HG02943 (cell line): Measurements from ENCODE around the gene NTN1.

Experiments
- ATAC-seq: cut with Tn5 transposase; IDR thresholded peaks from one replicate; pipeline ENCODE4 v1.9.1; 2021; ENCODE audit warnings: mild to moderate bottlenecking, low read depth, moderate library complexity; ENCODE audit not compliant: unreplicated experiment

Gene NTN1

DNA sequence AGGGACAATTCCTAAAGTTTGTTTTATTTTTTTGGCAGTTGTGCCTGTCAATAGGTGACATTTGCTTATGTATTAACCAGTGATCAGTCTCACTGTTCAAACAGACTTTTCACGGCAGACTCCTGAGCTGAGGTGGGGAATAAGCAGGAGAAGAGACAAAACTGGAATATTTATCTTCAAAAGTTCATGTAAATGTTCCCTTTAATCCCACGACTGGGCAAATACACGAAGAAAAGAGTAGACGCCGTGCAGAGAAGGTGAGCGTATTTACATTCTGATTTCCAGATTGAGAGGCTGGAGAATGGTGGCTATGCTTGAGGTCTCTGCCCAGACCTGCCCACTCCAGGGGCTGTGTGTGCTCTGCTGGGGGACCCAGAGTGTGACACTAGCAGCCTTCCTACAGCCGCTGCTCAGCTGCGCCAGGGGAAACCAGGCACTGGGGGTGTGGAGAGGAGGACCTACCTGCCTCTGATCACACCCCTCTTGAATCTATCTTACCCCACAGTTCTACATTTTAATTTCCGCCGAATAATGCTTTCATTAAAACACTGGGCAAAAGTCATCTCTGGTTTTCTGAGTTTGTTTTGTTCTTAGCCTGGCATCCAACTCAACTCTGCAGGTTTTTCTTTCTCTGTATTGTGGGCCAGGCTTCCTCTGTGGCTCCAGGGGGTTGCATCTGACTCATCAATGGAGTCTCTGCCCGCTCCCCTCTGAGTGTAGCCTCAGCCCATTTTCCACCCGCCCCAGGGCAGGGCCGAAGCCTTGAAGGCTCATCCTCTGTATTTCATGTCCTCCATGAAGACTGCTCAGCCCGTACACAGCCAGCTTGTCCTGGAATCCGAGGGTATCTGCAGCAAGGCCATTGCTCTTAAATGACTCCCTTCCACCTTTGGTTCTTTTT lies 237.1 kb downstream of the NTN1 start:
- no peak for ATAC-seq

DNA sequence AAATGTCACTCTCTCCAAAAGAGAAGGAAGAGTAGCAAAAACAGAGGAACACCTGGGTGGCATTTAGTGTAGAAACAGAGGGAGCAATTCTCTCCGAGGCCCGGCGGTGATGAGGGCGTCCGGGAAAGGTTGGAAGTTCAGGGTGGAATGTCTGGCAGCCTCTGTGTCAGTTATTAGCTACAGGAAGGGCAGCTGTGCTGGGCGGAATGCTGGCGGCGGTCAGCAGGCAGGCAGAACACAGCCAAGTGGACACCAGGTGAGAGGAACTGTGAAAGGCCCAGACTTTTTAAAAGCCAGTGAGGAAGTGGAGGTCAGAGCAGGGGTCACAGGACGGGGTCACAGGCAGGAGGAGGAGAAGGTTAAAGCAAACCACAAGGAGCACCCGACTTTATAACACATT lies 238.1 kb downstream of the NTN1 start:
- no peak for ATAC-seq

DNA sequence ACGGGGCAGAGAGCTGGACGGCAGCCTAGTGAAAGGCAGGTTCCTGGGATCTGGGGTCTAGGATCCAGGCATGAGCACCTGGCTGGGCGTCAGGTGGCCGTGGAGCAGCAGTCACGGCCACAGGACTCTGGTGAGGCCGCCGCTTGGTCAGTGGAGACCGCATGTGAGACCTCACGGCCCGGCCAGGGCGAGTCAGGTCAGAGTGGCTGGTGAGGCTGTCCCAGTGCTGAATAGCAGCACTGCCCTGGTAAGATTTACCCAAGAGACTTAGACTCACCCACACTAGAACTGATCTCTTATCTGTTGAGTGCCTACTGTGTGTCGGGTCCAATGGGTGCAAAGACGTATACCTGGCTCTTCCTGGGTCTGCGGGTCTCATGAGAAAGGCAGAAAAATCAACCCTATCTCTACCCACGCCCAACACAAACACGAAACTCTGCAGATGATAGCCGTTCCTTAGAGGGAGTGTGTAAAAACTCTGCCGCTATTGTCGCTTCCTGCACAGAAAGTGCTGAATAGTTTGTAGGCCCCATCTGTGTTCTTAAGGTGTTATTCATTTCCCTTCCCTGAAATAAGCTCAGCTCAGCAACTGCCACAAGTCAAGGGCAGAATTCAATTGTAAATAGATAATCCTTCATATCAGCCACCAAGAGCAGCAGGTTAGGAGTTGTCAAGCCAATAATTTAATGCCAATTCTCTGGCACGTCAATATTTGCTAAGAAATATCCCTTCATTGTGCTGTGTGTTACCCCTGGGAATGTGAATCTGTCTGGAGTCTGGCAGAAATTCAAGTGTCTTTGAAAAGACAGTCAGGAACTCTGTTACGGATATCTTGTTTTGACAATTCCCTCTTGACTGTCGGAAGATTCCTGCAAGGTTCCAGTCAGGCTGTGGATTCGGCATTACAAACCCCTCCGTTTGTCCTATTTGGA lies 240.0 kb downstream of the NTN1 start:
- no peak for ATAC-seq

DNA sequence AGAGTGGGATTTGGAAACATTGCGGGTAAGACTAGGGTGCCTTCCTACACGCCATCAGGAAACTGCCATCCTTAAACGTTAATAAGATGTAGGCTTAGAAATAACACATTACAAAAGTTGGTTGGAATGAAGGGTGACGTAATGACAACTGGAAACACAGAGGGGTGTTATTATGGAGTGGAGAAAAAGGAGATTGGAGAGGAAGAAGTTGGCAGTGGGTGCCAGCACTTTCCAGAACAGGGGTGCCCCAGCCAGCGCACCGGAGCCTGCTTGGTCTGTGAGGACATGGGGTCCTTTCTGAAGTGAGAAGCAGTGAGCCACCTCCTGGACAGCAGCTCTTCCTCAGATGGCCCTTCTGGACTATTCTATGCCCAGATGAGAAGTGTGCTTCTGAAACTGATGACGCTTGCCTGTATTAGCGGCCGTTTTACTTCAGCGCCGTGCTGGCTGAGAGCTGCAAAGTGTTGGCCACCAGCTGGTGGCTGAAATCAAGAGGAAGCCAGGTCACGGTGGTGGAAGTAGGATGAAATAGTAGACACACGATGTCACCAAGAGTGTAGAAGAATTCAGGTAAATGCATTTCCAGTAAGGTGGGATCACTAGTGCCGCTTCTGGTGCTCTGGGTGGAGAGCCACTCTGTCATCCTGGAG lies 244.8 kb downstream of the NTN1 start:
- ATAC-seq, result no peak

DNA sequence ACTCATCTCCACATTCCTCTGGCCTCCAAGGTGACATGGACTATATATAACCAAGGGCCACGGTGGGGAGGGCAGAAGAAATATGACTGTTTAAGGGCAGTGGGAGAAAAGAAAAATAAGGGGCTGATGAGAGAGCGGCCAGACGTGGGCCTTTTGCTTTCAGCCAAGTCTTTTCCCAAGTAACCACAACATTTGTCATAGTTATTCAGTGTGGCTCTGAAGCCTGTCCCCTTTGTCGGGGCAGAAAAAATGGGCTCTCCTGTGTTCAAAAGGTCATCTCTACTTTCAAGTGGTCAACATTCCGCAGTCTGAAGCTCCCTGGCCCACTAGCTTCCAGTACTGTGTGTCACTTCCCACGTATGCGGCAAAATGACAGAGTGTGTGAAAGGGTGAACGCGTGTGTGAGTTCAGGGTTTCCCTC lies 245.4 kb downstream of the NTN1 start:
- ATAC-seq, result no peak

DNA sequence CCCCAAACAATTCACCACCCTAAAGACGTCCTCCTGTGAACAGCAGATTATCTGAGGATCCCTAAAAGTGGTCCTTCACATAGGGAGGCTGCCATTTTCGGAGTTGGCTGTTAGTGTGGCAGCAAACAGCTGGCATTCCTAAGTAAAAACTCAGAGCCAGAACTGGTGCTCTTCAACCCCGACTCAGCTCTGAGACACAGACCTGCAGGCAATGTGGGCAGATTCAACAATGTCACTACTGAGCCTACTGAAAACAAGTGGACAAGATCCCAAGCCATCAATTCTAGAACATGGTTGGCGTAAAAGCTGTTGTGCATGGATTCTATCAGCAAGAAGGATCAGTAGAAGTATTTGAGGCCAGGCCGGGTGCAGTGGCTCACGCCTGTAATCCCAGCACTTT lies 247.2 kb downstream of the NTN1 start:
- no peak for ATAC-seq

DNA sequence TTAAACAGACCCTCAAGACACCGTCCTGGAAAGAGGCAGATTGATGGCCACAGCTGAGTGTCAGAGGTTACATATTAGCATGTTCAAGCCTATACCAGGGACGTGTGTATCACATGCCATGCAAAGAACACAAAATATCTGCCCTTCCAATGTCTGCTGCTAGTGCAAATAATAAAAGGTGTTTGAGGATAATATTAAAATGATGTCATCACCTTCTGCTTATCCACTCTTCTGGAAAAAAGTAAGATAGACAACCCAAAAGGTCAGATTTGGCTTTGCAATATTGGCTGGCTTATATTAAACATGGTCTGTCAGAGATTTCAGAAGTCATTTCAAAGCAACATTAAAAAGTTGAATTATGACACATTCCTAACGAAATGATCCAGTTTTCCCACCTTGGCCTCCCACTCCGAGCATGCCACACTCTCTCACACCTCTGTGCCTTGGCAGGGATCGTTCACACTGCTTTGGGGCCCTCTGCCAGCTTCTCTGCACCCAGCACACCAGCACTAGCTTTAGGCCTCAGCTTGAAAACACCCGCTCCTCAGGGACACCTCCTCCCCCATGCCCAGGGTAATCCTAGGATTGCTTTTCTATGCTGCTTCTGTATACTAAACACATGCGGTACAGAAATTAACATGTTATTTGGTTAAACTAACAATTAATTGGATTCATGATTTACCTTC lies 248.2 kb downstream of the NTN1 start:
- ATAC-seq, result no peak

DNA sequence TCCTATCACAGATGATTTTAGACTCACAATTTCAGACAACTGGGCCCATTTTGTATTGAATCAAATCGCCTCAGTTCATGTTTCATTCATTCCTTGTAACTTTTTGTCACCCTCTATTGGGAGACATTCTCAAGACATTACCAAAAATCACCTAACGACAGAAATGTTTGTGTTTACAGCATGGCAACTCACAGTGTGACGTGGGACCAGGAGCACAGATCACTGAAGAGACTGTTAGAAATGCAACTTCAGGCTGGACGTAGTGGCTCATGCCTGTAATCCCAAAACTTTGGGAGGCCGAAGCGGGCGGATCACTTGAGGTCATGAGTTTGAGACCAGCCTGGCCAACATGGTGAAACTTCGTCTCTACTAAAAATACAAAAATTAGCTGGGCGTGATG lies 249.6 kb downstream of the NTN1 start:
- no peak for ATAC-seq

DNA sequence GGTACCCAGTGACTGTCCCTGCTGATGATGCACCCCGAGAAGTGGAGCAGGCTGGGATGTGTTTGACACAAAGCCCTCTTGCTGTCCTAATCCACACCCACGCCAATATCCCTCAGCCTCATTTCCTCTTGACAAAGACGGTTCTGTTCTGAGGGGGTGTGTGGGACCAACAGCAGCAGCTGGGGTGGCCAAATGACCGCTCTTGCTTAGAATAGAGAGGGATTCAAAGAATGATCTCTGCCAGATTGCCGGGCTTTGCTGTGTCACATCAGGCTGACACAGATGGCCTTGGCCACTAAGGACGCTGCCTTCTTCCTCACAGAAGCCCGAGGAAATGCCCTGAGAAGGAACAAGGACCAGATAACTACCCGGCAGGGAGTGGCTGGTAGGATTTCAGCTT lies 250.7 kb downstream of the NTN1 start:
- ATAC-seq, result no peak

DNA sequence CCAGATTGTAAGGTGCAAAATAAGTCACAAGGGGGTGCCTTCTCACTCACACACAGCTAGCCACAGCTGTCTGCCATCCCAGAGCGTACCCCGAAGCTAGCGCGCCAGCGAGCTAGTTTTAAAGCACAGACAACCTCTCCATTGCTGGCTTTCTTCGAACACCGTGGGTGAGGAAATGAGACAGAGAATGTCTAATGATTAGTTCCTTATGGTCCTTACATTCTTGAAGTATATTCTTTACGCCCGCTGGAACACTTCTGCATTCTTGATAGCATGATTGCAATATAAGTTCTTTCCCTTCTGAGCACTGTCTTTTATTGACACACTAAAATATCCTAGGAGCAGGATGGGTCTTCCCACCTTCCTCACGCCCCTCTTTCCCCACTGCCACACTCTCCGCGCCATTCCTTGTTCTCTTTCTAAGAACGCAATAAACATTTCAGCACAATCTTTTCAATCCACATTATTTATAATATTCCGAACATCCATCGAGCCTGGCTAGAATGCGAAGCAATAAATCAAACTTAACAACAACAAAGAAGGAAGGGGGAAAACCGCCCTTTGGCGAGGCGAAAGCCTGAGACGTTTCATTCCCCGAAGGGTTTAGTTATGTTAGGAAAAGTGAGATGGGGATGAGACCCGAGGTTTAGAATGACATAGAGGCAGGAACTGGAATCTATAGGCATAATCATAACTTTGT lies 251.3 kb downstream of the NTN1 start:
- no peak for ATAC-seq

DNA sequence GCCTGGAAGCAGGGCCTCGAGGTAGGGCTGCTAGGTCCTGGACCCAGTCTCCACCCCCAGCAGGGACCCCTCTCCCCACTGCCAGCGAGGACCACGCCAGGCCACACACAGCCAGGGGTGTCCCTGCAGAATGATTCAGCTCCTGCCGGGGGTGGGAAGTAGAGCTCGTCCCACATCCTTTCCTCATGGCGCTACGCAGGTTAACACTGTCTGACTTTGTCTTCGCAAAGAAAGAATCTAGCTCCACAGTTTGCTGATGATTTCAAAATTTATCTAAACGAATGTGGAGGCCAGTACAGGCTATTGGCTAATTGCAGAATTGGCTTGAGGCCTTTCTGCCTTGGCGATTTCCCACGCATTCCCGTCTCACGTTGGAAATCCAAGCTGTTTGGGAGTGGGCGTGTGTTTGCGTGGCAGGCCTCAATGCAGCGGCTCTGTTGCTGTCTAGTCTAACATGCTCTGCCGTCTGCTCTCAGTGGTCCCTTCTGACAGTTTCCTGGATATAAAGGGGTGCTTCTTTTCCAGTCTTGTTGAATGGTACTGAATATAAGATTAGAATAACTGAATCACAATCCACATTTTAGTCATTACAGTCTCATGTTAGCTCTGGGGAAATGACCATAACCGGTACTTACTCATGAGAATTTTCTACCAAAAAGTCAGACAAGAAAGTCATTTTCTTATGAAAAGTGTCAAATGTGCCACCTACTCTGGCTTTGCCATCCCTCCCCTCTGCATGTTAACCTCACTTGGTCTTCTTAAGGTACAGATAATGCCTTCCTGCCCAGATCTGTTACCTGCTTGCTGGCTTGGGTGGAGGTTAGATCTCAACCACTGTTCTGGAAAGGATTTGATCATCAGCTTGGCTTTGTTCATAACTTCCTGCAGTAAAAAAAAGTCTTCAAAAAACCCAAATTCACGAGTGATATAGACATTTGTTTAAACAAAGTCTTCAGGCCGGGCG lies 252.4 kb downstream of the NTN1 start:
- ATAC-seq, result no peak

DNA sequence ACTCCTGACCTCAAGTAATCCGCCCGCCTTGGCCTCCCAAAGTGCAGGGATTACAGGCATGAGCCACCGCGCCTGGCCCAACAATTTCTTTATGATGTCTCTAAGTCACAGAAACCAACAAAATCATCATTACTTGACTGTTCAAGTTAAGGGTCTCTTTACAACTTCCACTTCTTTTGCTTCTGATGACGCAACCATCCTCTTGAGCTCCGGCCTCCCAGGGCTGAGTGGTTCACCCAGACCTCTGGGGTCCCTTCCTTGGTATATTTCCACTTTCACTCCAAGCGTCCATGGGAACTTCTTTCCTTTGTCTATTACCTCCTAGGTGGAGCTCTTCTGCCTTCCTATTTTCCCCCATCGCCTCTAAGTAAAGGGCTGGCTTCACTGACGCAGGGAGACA lies 253.7 kb downstream of the NTN1 start:
- no peak for ATAC-seq

DNA sequence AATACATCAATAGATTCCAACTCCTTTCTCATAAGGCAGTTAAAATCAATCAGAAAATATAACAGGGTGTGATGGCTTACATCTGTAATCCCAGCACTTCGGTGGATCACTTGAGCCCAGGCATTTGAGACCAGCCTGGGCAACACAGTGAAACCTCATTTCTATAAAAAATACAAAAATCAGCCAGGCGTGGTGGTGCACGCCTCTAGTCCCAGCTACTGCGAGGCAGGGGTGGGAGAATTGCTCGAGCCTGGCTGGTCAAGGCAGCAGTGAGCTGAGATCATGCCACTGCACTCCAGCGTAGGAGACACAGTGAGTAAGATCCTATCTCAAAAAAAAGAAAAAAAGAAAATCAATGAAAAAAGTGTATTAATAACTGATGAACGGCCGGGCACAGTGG lies 258.6 kb downstream of the NTN1 start:
- no peak for ATAC-seq

DNA sequence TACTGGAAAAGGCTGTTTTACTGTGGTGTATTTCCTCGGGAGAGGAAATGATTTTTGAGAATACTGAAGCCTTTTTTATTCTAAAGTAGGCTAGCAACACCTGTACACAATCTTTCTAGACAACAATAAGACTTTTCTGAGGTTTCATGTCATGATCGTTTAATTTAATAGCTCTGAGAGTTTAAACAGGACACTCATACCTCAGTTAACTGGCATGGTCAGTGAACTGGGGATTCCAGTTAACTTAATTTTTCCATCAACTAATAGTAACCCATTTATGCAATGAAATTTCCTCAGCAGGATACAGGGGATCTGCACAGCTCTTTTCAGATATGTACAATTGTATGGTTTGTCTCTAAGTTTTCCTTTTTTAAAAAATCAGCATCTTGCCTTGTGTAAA lies 262.6 kb downstream of the NTN1 start:
- no peak for ATAC-seq

DNA sequence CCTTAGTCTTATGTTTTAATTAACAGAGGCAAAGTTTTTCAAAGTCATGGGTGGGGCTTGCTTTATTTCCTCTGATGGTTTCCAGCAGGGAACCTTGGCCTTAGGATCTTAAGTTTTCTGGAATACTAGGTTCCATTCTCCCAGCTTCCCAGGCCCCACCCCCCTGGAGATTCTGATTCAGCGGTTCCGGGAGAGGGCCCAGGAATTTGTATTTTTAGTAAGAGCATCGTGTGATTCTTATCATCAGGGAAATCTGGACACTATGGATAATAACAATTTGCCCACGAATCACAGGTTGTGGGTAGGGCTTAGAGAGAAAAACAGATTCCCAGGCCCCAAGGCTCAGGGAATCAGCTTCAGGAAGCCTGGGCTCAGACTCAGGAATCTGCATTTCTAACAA lies 263.6 kb downstream of the NTN1 start:
- no peak for ATAC-seq

DNA sequence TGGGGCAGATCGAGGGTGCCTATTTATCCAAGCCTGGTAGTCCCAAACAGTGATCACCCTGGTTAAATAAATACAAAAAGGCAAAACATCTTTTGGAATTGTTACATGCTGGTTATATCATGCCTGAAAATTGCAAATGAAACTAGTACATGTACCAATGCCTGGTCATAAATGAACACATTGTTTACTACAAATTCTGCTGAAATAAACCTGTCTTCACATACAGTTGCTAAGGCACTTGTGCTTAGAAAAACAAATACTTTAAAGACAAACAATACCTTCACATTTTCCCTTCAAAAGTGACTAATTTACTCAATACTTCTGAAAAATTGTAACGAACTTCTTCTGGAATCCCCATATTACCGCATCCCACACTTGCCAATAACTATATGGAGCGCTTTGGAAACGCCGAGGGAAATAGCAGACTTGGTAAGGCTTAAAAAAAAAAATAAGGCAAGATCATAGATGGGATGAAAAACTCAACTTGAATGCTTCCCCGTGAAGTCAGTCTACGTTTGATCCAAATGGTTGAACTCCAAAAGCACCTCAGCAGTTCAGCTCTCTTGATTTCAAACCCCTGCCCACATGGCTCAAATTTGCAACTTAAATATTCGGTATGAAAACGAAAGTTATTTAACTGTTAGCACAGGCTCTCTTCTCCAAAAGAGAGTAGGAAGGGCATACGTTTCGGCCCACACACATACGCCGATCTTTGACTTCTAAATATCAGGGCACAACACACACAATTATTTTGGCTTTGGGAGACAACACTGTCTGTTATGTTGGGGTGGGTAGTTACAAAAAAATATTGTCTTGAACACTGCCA lies 264.5 kb downstream of the NTN1 start:
- ATAC-seq, result no peak

DNA sequence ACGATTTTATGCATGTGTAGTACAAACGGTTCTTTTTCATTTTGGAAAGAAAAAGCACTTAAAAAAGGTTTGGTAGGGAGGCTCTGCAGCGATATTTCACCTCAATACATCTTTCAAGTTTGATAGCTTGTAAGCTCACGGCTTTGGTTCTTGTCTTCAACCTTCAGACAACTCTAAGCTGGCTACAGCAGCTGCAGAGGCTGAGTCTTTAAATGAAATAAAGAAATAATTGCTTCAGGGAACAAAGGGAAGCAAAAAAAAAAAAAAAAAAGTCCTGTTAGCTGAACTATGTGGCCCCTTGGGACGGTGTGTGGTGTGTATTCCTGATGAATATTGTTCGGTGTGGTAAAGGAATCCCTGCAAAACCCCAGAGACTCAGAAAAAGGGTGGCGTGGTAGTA lies 265.1 kb downstream of the NTN1 start:
- no peak for ATAC-seq

DNA sequence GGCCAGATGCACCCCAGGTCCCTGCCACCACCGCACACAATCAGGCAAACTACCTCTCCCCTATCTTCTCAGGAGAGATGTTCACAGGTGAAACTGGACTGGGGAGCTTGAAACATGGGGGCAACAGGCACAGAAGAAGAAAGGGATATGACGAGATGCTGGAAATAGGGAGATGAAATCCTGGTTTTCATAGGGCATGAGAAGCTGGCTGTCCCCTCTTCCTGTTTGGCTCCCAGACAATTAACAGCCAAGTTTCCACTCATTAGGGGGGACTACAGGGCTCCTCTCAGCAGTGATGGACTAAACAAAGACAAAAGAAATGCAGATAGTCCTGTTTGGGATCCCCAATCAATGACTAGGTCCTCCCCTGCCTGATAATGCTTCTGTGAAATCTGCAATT lies 266.0 kb downstream of the NTN1 start:
- no peak for ATAC-seq
